HUES64 (cell line): Measurements from ENCODE around the gene JMJD1C.

Experiments
- H3K27ac ChIP-seq: 2 replicates; pipeline ENCODE4 v1.7.0; 2013; ENCODE audit warnings: low read depth, low read length, inconsistent platforms
- H3K27me3 ChIP-seq: 2 replicates; pipeline ENCODE4 v1.6.1; 2013; ENCODE audit warnings: mild to moderate bottlenecking, low read length; ENCODE audit not compliant: insufficient read depth
- H3K36me3 ChIP-seq: 2 replicates; pipeline ENCODE4 v1.6.1; 2013; ENCODE audit warnings: mild to moderate bottlenecking, low read length; ENCODE audit not compliant: insufficient read depth
- H3K4me1 ChIP-seq: 2 replicates; pipeline ENCODE4 v1.6.1; 2013; ENCODE audit warnings: mild to moderate bottlenecking, low read length, moderate library complexity; ENCODE audit not compliant: insufficient read depth
- H3K4me3 ChIP-seq: 2 replicates; pipeline ENCODE4 v1.5.1; 2013; ENCODE audit warnings: mild to moderate bottlenecking, low read length, moderate library complexity
- H3K9ac ChIP-seq: 2 replicates; pipeline ENCODE4 v1.6.1; 2013; ENCODE audit warnings: mild to moderate bottlenecking, low read depth, low read length
- H3K9me3 ChIP-seq: 2 replicates; pipeline ENCODE4 v1.6.1; 2013; ENCODE audit warnings: low read depth, low read length; ENCODE audit not compliant: insufficient read depth
- WGBS: fragments of 150-250, 120-280 bp; methylation state at CpG from one replicate; pipeline ENCODE4 v1.1.7; 2013; ENCODE audit warnings: missing lambda C conversion rate; 5-methylcytosine and 5-hydroxymethylcytosine counted together

JMJD1C gene

DNA sequence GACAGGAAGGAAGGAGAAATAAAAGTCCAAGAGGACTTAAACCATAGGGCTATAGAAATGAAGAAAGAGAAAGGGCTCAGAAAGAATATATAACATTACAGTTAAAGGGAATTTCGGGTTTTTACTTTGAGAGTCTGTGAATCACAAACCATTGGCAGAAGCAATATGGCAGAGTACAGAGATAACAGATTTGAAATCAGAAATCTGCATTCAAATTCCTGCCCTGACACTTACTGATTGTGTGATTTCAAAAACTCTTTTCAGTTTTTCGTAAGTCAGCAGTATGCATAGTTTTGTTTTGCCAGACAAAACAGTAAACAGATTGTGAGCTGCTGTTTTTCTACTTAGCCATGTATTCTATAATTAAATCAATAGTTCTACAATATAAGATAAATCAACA lies 8.2 kb downstream of the JMJD1C start:
- H3K9ac ChIP-seq: no peak overlapping the region
- 90% methylated on average over 2 of the region's 2 CpGs for WGBS
- H3K4me1 ChIP-seq: peaks cover 23% of the 10 kb centered on the region
- peaks cover 4% of the 10 kb centered on the region; the same call in 1 of the 2 replicates for H3K36me3 ChIP-seq
- H3K27ac ChIP-seq: 0 out of 2 replicates have a peak overlapping the region, but pooled peaks have one; percentile 13
- no peaks in the 10 kb centered on the region for H3K27me3 ChIP-seq
- H3K9me3 ChIP-seq: no peaks in the 10 kb centered on the region
- H3K4me3 ChIP-seq: no peak overlapping the region

DNA sequence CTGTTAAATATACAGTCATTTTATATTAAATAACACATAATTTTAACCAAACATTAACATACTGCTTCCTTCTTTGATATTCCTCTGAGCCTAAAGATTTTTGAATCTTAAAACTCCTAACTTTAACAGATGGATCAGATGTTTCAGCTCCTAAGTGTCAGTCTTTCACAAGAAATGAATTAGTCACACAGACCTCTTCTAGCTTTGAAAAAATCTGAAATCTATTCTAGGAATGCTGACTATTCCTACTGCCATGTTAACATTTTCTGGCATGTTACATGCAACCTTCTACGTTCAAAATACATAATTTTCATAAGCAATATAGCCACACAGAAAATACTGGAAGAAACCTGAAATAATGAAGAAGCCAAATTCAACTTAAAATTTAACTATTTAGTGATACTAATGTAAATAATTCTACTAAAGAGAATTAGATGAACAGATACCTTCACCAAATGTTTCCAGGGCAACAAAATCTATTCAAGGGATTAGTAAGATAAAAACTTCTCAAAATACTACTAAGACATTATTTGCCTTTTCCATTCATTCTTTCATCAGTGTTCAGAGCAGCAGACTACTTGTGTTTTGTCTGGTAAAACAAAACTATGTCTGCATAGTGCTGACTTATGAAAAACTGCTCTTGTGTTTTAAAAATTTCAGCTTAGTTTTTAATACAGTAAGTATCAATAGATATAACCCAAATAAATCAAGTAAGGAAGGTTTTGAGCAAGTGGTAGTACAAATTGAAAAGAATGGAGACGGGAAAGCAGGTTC lies 9.2 kb downstream of the JMJD1C start:
- 73% methylated on average over 2 of the region's 2 CpGs for WGBS
- Histone ChIP-seq H3K9ac (no peak overlapping the region), H3K27ac (no peak overlapping the region), H3K4me3 (no peak overlapping the region), H3K36me3 (peaks cover 8% of the 10 kb centered on the region; the same call in 1 of the 2 replicates), H3K27me3 (no peaks in the 10 kb centered on the region), H3K9me3 (no peaks in the 10 kb centered on the region), H3K4me1 (peaks cover 23% of the 10 kb centered on the region)

DNA sequence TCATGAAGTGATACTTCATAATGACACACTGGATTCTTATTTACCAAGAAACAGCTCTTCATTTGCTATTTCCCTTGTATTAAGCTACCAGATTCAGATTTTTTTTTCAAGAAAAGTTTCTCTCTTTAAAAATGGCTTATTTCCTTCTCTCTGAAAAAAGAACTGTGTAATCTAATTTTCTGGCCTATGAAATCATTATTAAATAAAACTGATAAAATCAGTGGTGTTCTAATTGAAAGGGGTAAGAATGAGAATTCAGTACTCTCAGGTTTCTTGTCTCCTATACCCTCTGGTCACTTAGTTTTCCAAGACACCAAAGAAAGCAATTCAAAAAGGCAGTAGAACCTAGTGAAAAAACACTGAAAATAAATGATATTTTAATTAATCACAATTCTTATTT lies 10.3 kb downstream of the JMJD1C start:
- H3K4me1 ChIP-seq: peaks cover 23% of the 10 kb centered on the region
- H3K27me3 ChIP-seq: no peaks in the 10 kb centered on the region
- H3K27ac ChIP-seq: no peak overlapping the region
- no peak overlapping the region for H3K4me3 ChIP-seq
- no peaks in the 10 kb centered on the region for H3K9me3 ChIP-seq
- no peak overlapping the region for H3K9ac ChIP-seq
- peaks cover 8% of the 10 kb centered on the region; the same call in 1 of the 2 replicates for H3K36me3 ChIP-seq

DNA sequence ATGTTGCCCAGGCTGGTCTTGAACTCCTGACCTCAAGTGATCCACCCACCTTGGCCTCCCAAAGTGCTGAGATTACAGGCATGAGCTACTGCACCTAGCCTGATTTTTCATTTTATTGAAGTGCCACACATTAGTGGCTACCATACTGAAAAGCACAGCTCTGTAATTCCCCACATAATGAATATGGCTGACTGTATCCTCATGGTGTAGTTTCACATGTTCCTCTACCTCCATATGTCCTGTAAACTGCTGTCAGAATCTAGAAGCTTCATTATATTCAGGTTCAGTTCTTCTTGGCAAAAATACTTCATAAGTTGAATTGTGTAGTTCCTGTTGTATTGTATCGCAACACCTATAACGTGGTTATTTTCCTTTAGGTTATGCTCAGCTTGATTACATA lies 11.1 kb downstream of the JMJD1C start:
- no peak overlapping the region for H3K4me3 ChIP-seq
- H3K27me3 ChIP-seq: no peaks in the 10 kb centered on the region
- H3K4me1 ChIP-seq: peaks cover 23% of the 10 kb centered on the region
- 94% methylated on average over 2 of the region's 2 CpGs for WGBS
- H3K9me3 ChIP-seq: no peaks in the 10 kb centered on the region
- H3K36me3 ChIP-seq: peaks cover 8% of the 10 kb centered on the region; the same call in 1 of the 2 replicates
- H3K9ac ChIP-seq: no peak overlapping the region
- H3K27ac ChIP-seq: no peak overlapping the region

DNA sequence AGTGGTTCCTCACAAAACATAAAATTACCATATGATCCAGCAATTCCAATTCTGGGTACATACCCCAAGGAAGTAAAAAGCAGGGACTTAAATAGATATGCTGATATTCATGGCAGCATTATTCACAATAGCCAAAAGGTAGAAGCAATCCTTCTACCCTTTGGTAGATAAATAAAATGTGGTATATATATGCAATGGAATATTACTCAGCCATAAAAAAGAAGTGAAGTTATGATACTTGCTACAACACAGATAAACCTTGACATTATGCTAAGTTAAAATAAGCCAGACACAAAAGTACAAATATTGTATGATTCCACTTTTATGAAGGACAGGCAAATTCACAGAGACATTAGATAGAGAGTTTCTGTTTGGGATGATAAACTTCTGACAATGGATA lies 13.3 kb downstream of the JMJD1C start:
- Histone ChIP-seq H3K4me3 (no peak overlapping the region), H3K9me3 (no peaks in the 10 kb centered on the region), H3K27ac (no peak overlapping the region), H3K4me1 (peaks cover 19% of the 10 kb centered on the region), H3K27me3 (no peaks in the 10 kb centered on the region), H3K9ac (no peak overlapping the region), H3K36me3 (peaks cover 8% of the 10 kb centered on the region; the same call in 1 of the 2 replicates)

DNA sequence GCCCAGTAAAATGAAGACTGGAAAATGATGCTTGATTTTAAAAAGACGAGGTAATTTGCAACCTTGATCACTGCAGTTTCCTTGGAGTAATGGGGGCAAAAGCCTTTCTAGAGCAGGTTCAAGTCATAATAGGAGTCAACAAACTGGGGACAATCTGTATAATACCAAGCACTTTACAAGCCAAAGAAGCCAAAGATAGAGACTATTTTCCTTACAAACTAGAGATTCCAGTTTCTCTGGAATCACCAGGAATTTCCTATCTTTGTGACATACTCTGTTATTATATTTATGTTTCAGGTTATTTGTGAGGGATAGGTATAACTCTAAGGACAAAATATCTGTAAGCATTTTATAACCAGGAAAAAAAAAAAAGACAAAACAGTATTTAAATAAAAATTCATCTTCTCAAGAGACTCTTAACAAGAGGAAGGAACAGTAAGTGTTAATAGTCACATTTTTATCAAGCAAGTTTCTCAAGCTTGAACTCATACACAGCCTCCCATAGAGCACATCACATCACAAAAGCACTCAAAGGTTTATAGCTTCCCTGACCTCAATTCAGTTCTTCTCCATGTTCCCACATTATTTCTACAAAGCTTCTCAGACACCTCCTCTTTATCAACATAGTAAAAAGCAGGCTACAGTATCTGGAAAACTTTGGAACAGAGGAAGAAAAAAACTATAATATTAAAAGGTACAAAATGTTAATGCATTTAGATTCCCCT lies 18.9 kb downstream of the JMJD1C start:
- Histone ChIP-seq H3K9ac (no peak overlapping the region), H3K27ac (no peak overlapping the region), H3K9me3 (no peaks in the 10 kb centered on the region), H3K4me1 (peaks cover 3% of the 10 kb centered on the region), H3K4me3 (no peak overlapping the region), H3K36me3 (no peaks in the 10 kb centered on the region), H3K27me3 (no peaks in the 10 kb centered on the region)
- WGBS: 93% methylated on average over 1 of the region's 1 CpG

DNA sequence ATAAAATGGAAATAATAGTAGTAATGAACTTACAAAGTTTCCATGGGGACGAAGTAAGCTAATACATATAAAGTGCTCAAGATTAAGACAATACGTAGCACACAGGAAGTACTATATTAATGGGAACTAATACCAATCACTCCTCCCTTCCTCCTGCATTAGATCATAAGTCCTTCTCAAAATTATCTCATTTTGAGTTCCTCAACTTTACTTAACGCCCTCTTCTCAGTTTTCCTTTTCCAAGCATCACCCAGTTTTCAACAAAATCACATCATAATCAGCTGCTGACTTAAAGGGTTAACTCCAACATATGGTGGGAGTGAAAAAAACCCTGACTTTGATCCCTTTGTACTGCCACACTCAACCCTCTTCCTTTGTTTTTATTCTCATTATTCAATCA lies 24.4 kb downstream of the JMJD1C start:
- peaks cover 42% of the 10 kb centered on the region for H3K4me1 ChIP-seq
- WGBS: 94% methylated on average over 3 of the region's 3 CpGs
- no peak overlapping the region for H3K27ac ChIP-seq

DNA sequence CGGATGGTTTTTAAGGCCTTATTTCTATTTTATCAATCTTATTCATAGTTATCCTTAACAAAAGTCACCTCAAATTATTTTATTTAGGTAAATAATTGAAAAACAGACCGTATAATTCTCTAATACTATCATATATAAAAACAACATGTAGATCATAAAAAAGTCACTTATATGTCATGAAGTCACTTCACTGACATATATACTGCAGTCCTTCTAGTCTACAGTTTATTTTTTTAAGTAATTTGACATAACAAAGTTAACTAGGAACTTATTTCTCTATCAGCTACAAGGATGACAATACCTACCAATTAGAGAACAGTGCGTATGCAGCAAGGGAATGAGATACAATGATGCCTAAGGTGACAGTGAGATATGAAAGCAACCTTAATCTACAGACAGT lies 26.2 kb downstream of the JMJD1C start:
- no peaks in the 10 kb centered on the region for H3K36me3 ChIP-seq
- WGBS: 100% methylated on average over 1 of the region's 3 CpGs
- H3K4me1 ChIP-seq: peaks cover 60% of the 10 kb centered on the region
- H3K27ac ChIP-seq: no peak overlapping the region
- H3K9ac ChIP-seq: no peak overlapping the region
- H3K27me3 ChIP-seq: no peaks in the 10 kb centered on the region
- H3K4me3 ChIP-seq: no peak overlapping the region
- no peaks in the 10 kb centered on the region for H3K9me3 ChIP-seq

More for the DNA sequence above, 24.4 kb downstream of the JMJD1C start:
- no peaks in the 10 kb centered on the region for H3K27me3 ChIP-seq
- H3K36me3 ChIP-seq: no peaks in the 10 kb centered on the region
- no peak overlapping the region for H3K9ac ChIP-seq
- H3K9me3 ChIP-seq: no peaks in the 10 kb centered on the region
- no peak overlapping the region for H3K4me3 ChIP-seq

DNA sequence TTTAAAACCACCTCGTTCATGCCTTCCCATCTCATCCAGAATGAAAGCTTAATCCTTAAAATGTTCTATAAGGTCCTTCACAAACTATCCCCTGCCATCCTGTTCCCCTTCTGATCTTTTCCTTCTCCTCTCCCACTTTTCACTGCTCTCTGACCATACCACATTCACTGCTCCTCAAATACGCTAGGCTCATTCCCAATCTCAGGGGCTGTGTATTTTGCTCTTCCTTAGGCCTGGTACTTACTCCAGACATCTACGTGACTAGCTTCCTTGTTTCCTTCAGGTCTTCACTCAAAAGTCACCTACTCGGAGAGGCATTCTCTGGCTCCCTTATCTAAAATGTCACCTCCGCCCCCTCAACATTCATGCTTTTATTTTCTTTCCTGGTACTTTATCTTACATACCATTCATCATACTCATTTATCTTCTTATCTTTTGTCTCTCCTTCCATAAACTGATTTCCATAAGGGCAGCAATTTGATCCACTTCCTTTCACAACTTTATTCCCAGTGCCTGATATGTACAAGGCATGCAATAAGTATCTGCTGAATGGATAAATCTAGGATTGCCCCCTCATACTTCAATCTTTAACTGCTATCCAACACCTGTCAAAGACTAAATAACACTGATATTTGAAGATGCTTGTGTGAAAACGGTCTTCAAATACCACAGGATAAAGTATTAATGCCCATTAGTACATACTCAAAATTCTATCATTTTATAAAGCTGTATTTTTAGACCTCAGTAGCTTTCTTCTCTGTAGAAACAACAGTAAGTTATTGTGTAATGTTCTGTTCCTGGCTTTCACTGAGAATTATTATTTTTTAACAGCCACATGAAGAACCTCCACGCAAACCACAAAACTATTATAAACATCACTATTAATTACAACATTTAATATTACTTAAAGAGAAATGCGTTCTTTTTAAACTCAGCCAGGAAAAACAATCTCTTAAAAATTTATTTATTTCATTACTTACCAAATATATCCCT lies 27.0 kb downstream of the JMJD1C start:
- H3K9ac ChIP-seq: no peak overlapping the region
- peaks cover 67% of the 10 kb centered on the region for H3K4me1 ChIP-seq
- H3K27me3 ChIP-seq: no peaks in the 10 kb centered on the region
- 69% methylated on average over 7 of the region's 8 CpGs for WGBS
- H3K36me3 ChIP-seq: no peaks in the 10 kb centered on the region
- H3K9me3 ChIP-seq: no peaks in the 10 kb centered on the region
- no peak overlapping the region for H3K27ac ChIP-seq
- no peak overlapping the region for H3K4me3 ChIP-seq

DNA sequence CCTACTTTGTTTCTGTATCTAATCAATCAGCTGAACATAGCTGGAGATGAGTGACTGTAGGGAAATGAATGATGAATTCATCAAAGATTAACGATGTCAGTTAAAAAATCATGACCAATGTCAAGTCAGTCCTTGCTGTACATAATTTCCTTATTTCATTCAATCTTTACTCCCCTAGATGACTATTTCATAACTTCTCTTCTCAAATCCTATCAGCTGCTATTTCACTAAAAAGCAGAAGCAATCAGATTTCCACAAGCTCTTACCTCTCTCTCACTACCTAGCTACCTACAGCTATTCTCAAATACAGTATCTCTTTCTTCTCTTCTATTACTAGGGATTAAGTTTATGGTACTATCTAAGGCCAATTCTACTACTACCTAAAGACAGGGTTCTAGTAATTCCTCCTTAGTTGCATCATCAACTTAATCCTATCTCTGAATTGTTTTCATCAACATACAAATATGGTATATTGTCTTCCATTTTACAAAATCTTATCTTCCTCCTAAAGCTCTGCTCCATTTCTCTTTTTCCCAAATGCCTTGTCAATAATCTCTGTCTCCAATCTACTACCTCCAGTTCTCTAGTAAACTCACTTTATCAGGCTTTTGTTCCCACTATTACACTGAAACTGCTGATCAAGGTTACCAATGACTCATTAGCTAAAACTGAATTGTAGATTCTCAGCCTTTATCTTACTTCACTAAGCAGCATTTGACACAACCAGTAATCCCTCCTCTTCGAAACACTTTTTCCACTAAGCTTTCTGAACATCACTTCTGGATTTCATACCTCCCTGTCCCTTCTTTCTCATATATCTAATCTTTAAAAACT lies 28.4 kb downstream of the JMJD1C start:
- no peaks in the 10 kb centered on the region for H3K36me3 ChIP-seq
- peaks cover 69% of the 10 kb centered on the region for H3K4me1 ChIP-seq
- no peaks in the 10 kb centered on the region for H3K9me3 ChIP-seq
- H3K27me3 ChIP-seq: no peaks in the 10 kb centered on the region
- H3K27ac ChIP-seq: no peak overlapping the region; the same call in 1 of the 2 replicates
- 84% methylated on average over 2 of the region's 2 CpGs for WGBS
- H3K9ac ChIP-seq: no peak overlapping the region
- no peak overlapping the region for H3K4me3 ChIP-seq
